Liver (tissue), 3 donors: ENCODE results near the gene GALNT4.

Experiments used
- JUND ChIP-seq, 2 donors: IDR thresholded peaks; 2 replicates each; pipeline ENCODE4 v1.6.1; 2016; ENCODE audit warnings: antibody characterized with exemption in 2 of 2
- YY1 ChIP-seq: IDR thresholded peaks from 2 replicates; pipeline ENCODE4 v1.6.1; 2016; ENCODE audit warnings: antibody characterized with exemption, mild to moderate bottlenecking
- TF ChIP-seq, protein P1 (sequence below): fragments of 150-350 bp; IDR thresholded peaks from 2 replicates; pipeline ENCODE4 v1.5.1; 2017; ENCODE audit warnings: improper control_type of control experiment, low read depth, low read length; ENCODE audit not compliant: missing input control
- donor health status: healthy.
- donor health status: healthy.

DNA sequence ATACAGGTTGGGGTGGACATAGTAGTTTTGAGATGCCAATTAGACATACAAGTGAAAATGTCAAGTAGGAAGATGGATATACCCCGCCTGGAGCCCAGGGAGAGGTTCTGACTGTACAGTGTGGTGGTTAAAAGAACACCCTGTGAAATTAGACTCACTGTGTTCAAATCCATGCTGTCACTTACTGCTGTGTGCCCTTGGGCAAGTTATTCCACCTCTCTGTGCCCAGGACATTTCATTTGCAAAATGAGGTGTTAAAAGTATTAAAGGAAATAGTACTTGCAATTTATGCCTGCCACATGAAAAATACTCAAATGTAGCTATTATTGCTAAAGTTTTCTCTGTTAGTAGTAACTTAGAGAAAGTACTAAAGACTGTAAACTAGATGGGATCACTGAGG lies 18.5 kb downstream of the GALNT4 start:
- TF ChIP-seq, protein P1, sequence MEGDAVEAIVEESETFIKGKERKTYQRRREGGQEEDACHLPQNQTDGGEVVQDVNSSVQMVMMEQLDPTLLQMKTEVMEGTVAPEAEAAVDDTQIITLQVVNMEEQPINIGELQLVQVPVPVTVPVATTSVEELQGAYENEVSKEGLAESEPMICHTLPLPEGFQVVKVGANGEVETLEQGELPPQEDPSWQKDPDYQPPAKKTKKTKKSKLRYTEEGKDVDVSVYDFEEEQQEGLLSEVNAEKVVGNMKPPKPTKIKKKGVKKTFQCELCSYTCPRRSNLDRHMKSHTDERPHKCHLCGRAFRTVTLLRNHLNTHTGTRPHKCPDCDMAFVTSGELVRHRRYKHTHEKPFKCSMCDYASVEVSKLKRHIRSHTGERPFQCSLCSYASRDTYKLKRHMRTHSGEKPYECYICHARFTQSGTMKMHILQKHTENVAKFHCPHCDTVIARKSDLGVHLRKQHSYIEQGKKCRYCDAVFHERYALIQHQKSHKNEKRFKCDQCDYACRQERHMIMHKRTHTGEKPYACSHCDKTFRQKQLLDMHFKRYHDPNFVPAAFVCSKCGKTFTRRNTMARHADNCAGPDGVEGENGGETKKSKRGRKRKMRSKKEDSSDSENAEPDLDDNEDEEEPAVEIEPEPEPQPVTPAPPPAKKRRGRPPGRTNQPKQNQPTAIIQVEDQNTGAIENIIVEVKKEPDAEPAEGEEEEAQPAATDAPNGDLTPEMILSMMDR, result no peak
- TF ChIP-seq YY1, result no peak
- TF ChIP-seq JUND (IDR thresholded peaks at IDR 0.05), result no peak
